VCaP (cell line): ENCODE results near the gene GALE.
A peak's percentile ranks its signal among the peaks of the same experiment; 100 is the strongest.

Experiments
- H3K27ac ChIP-seq: fragments of 450-650 bp; 2 replicates; pipeline ENCODE4 v1.5.1; 2017
- CTCF ChIP-seq: fragments of 450-650 bp; conservative IDR thresholded peaks from 2 replicates; pipeline ENCODE4 v1.5.1; 2017; ENCODE audit warnings: mild to moderate bottlenecking, moderate library complexity

Gene GALE

DNA sequence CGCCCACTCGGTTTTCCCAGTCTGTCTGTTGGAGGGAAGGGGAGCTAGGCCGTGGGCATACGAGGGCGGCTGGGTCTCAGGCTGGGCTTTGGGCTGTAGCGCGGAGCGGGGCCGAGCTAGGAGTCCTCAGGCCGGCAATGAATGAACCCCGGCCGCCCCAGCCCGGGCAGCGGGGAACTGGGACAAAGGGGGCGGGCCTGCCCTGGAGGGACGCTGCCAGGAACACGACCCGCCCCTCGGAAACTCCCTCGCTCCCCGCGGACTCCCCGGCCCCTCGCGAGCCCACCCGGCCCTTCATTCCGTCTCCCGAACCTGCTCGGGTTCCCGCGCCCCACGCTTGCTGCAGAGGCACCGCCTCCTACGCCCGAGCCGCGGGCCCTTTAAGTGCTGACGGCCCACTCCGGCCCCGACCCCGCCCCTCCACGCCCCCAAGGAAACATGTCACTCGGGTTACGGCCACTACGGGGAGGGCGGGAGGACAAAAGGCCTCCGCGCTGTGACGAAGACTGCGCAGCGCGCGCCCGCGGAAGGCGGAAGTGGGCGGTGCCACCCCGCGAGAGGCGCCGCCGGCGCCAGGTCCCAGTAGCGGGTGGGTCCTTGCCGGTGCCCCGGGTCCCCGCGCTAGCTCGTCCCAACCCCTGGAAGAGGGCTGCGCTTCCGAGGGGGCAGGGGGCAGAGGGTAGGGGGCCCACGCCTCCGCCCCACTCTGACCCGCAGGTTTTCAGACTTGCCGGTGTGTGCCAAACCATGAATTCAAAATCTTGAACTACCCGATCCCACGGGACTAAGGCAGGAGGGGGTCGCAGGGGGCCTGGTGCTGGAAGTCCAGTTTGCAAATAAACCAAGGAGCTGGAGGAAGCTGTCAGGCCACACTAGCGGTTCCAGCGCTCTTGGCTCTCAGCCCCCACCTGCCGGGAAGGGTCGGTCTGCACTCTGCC, at the start of gene GALE:
GALE (minus strand) TSS at position 355 of the 938 bp plus-strand sequence. CDS start 1,747 bp downstream, outside the sequence.
- H3K27ac ChIP-seq: peak within 1 kb of the TSS; percentile 82
- TF ChIP-seq CTCF: no peak

DNA sequence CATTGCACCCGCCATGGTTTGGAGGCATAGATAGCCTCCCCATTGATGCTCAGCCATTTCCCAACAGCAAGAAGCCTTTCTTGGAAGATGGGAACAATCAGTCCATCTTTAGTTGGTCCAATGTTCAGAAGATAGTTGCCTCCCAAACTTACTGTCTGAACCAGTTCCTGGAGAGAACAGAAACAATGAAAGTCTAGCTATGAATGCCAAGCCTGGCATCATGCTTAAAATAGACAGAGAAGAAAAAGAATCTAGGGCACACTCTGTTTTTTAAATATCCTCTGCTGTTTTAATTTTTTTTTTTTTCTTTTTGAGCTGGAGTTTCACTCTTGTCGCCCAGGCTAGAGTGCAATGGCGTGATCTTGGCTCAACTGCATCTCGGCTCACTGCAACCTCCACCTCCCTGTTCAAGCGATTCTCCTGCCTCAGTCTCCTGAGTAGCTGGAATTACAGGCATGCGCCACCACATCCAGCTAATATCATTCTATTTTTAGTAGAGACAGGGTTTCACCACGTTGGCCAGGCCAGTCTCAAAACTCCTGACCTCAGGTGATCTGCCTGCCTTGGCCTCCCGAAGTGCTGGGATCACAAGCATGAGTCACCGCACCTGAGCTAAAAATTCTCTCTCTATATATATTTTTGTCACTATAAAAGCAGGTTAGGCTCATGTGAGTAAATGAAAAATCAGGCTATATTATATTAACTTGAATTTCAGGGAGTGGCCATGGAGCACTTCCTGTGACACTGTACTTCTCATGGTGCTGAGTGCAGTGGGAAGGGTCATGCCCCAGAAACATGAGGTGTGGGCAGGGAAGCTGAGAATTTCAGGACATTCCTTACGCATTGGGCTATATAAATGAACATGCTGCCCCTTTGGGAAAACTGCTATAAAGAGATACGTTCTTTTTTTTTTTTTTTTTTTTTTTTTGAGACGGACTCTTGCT, 48.4 kb upstream of the GALE start:
- TF ChIP-seq CTCF: no peak
- no peak overlapping the region for H3K27ac ChIP-seq

DNA sequence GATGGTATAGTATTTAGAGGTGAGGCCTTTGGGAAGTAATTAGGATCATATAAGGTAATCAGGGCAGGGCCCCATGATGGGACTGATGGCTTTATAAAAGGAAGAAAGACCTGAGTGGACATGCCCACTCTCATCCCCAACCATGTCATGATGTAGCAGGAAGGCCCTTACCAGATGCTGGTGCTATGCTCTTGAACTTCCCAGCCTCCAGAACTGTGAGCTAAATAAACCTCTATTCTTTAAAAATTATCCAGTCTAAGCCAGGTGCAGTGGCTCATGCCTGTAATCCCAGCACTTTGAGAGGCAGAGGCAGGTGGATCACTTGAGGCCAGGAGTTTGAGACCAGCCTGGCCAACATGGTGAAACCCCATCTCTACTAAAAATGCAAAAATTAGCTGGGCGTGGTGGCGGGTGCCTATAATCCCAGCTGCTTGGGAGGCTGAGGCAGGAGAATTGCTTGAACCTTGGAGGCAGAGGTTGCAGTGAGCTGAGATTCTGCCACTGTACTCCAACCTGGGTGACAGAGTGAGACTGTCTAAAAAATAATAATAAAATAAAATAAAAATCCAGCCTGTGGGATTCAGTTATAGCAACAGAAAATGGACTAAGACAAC, 47.0 kb upstream of the GALE start:
- peak overlapping the region; percentile 32; the same call in 1 of the 2 replicates for H3K27ac ChIP-seq

GRCh38 chr1:23845163-23845562, 44.6 kb upstream of the GALE start:
- TF ChIP-seq CTCF: no peak
- no peak overlapping the region for H3K27ac ChIP-seq

DNA sequence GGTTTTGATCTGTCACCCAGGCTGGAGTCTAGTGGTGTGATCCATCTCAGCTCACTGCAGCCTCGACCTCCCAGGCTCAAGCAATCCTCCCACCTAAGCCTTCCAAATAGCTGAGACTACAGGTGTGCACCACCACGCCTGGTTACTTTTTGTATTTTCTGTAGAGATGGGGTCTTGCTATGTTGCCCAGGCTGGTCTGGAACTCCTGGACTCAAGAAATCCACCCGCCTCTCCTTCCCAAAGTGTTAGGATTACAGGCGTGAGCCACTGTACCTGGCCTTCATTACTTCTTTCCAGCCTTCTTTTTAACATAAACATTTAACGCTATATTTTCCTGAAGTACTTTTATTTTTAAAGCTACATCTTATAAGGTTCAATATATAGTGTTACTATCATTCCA, 43.1 kb upstream of the GALE start:
- H3K27ac ChIP-seq: no peak overlapping the region
- TF ChIP-seq CTCF: no peak

DNA sequence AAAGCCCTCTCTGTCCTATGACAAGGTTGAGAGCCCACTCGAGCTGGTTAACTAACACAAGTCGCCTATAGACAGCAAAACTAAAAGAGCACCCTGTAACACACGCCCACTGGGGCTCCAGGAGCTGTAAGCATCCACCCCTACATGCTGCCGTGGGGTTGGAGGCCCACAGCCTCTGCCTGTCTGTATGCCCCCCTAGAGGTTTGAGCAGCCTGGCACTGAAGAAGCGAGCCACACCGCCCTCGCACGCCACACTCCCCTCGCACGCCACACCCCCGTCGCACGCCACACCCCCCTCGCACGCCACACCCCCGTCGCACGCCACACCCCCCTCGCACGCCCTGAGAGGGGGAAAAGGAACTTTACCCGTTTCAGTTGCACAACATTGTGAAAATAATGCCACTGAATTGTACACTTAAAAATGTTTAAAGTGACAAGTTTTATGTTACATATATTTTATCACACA, 37.9 kb upstream of the GALE start:
- no peak overlapping the region for H3K27ac ChIP-seq
- TF ChIP-seq CTCF: no peak

GRCh38 chr1:23837908-23838307, 37.4 kb upstream of the GALE start:
- no peak for TF ChIP-seq CTCF
- H3K27ac ChIP-seq: no peak overlapping the region
